ENCODE data around the gene AHNAK.
"Not testable (repeated sequence)": the region's sequence is repeated elsewhere in the genome, so short reads cannot be mapped to it uniquely, and the experiment has no call there.

Gene AHNAK

DNA sequence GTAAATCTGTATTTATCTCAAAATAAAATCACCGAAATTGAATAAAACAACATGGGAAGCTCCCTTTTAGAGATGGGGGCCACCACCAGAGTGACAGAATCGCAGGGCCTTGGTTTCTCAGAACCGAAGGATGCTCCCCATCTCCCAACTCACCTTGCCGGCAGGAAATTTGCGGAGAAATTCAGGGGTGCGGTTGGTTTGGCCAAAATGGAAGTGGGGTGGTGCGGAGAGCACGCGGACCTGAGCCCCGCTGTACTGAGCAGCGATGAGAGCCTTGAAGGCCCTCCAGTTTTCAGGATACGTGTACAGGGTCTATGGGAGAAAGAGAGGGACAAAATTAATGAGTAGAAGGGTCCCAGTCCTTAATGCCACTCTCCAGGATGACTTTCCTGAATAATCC lies 25.8 kb upstream of the AHNAK start:
- no peak overlapping the region for H3K27ac ChIP-seq (ENCODE audit: low read depth, low read length, severe bottlenecking)
- peaks cover 25% of the 10 kb centered on the region for H3K4me1 ChIP-seq (ENCODE audit: control insufficient read depth, insufficient read depth, low read length, poor library complexity, severe bottlenecking)
- peaks cover 76% of the 10 kb centered on the region for H3K36me3 ChIP-seq (ENCODE audit: control insufficient read depth, insufficient read depth, low read length)
- no peaks in the 10 kb centered on the region for H3K9me3 ChIP-seq (ENCODE audit: control insufficient read depth, low read length)
- 50 to 76% methylated on average over 2 to 5 of the region's 12 CpGs for WGBS, 2 experiments (ENCODE audit: insufficient coverage in 2 of 2)
- H3K4me3 ChIP-seq (ENCODE audit: extremely low read depth, insufficient read depth, low read length, poor library complexity, severe bottlenecking) = peak overlapping the region; percentile 100

DNA sequence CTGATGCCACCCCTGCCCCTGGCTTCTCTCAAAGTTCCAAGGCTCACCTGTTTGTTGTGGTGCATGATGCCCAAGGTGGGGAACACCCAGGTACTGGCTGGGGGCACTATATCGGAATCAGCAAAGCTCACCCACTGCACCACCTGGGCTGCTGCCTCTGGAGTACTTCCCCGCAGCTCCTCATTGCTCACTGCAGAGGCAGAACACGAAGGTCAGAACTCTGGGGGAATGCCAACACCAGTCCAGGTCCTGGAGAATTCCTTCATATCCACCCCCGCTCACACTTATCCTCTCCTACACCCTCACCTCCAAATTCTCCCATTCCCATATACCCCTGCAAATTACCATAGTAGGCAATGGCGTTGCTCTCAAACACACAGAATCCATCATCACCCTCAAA lies 24.9 kb upstream of the AHNAK start:
- not testable (repeated sequence) for H3K9me3 ChIP-seq (ENCODE audit: control insufficient read depth, low read length); H3K4me3 ChIP-seq (ENCODE audit: extremely low read depth, insufficient read depth, low read length, poor library complexity, severe bottlenecking); H3K27ac ChIP-seq (ENCODE audit: low read depth, low read length, severe bottlenecking)
- 95 to 97% methylated on average over 3 to 4 of the region's 5 CpGs for WGBS, 2 experiments (ENCODE audit: insufficient coverage in 2 of 2)
- H3K4me1 ChIP-seq (ENCODE audit: control insufficient read depth, insufficient read depth, low read length, poor library complexity, severe bottlenecking) = peaks cover 31% of the 10 kb centered on the region
- H3K36me3 ChIP-seq (ENCODE audit: control insufficient read depth, insufficient read depth, low read length) = peaks cover 79% of the 10 kb centered on the region

DNA sequence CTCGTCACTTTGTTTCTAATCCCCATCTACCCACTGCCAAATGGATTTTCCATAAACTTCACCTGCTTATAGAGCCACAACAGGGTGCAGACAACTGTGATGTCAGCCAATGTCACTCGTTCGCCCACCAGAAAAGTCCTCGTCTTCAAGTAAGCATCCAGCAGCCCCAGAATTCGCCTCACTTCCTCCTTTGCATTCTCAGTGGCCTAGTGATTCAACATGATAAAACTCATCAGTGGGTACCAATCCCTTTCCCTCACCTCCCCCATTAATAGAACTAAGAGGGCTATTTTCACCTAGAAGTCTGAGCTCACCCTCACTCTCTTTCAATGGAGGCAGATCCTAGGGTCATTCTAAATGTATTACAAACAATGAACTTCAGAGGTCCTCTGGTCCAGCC lies 24.3 kb upstream of the AHNAK start:
- not testable (repeated sequence) for H3K4me3 ChIP-seq (ENCODE audit: extremely low read depth, insufficient read depth, low read length, poor library complexity, severe bottlenecking); H3K9me3 ChIP-seq (ENCODE audit: control insufficient read depth, low read length); H3K27ac ChIP-seq (ENCODE audit: low read depth, low read length, severe bottlenecking)
- peaks cover 79% of the 10 kb centered on the region for H3K36me3 ChIP-seq (ENCODE audit: control insufficient read depth, insufficient read depth, low read length)
- WGBS, 2 experiments (ENCODE audit: insufficient coverage in 2 of 2) = 86 to 100% methylated on average over 1 to 2 of the region's 5 CpGs
- peaks cover 29% of the 10 kb centered on the region for H3K4me1 ChIP-seq (ENCODE audit: control insufficient read depth, insufficient read depth, low read length, poor library complexity, severe bottlenecking)

DNA sequence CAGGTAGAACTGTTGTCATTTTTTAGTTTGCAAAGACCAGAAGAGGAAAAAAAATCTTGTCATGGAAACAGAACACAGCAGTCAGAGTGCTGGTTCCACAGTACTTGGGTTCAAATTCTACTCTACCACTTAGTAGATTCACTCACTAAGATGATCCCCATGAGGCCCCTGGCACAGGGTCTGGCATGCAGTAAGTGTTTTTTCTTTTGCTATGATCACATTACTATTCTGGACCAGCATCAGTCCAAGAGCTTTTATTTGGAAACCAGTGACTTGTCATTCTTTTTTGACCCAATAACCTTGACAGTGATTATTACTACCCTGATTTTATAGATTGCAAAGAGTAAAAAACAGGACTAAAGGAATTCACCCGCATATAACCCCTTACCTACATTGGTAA lies 23.0 kb upstream of the AHNAK start:
- Histone ChIP-seq H3K27ac (ENCODE audit: low read depth, low read length, severe bottlenecking) (no peak overlapping the region), H3K4me3 (ENCODE audit: extremely low read depth, insufficient read depth, low read length, poor library complexity, severe bottlenecking) (no peak overlapping the region), H3K4me1 (ENCODE audit: control insufficient read depth, insufficient read depth, low read length, poor library complexity, severe bottlenecking) (peaks cover 22% of the 10 kb centered on the region), H3K36me3 (ENCODE audit: control insufficient read depth, insufficient read depth, low read length) (peaks cover 80% of the 10 kb centered on the region), H3K9me3 (ENCODE audit: control insufficient read depth, low read length) (no peaks in the 10 kb centered on the region)
- no CpG with 5 or more reads among the region's 1 CpG for WGBS, 2 experiments (ENCODE audit: insufficient coverage in 2 of 2)

DNA sequence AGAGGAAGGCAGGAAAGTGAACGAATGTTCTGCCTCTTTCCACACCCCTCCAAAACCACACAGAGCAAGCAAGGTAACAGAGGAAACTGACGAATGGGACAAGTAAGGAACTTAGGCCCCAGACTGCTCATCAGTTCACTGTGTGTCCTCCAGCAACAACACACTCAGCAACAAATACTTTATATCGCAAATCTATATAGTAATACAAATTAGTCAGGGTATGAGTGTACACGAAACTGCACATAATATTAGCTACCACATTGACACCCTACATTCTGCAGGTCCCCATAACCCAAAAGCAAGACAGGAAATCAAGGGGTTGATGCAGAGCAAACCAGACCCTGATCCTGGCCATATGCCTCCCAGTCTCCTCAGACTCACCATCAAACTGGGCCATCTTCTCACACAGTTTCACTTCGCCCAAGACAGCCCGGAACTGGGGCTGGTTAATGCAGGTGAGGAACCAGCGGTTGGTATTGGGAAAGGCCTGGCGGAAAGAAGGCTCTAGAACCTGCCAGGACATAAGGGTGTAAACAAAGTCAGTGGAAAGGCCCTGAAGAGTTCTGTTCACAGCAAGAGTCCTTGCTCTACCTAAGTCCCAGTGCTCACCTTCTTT lies 20.5 kb upstream of the AHNAK start:
- Histone ChIP-seq H3K9me3 (ENCODE audit: control insufficient read depth, low read length) (no peaks in the 10 kb centered on the region), H3K4me1 (ENCODE audit: control insufficient read depth, insufficient read depth, low read length, poor library complexity, severe bottlenecking) (peaks cover 23% of the 10 kb centered on the region), H3K36me3 (ENCODE audit: control insufficient read depth, insufficient read depth, low read length) (peaks cover 95% of the 10 kb centered on the region), H3K4me3 (ENCODE audit: extremely low read depth, insufficient read depth, low read length, poor library complexity, severe bottlenecking) (no peak overlapping the region), H3K27ac (ENCODE audit: low read depth, low read length, severe bottlenecking) (no peak overlapping the region)
- WGBS, 2 experiments (ENCODE audit: insufficient coverage in 2 of 2) = 86 to 95% methylated on average over 1 to 4 of the region's 8 CpGs

DNA sequence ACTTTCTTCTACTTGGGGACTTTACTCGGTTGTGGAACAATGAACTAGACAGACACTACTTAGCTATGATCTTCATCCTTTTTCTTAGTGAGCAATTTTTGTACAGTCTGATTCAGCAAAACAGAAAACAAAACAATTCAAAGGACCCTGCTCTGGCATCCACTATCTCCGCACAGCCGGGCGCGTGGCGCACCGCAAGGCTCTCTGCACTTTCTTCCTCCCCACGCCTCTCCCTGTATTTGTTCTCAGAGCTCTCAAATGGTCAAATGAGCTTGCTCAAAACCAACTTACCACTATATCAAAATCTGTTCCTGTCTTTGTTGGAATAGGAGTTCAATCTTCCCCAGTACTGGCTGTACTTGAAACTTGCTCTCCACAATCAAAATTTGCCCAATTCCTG lies 19.6 kb upstream of the AHNAK start:
- WGBS, 2 experiments (ENCODE audit: insufficient coverage in 2 of 2) = 97 to 100% methylated on average over 8 of the region's 8 CpGs
- H3K27ac ChIP-seq (ENCODE audit: low read depth, low read length, severe bottlenecking) = no peak overlapping the region
- H3K36me3 ChIP-seq (ENCODE audit: control insufficient read depth, insufficient read depth, low read length) = peaks cover 95% of the 10 kb centered on the region
- H3K4me1 ChIP-seq (ENCODE audit: control insufficient read depth, insufficient read depth, low read length, poor library complexity, severe bottlenecking) = peaks cover 18% of the 10 kb centered on the region
- H3K9me3 ChIP-seq (ENCODE audit: control insufficient read depth, low read length) = no peaks in the 10 kb centered on the region
- H3K4me3 ChIP-seq (ENCODE audit: extremely low read depth, insufficient read depth, low read length, poor library complexity, severe bottlenecking) = no peak overlapping the region

DNA sequence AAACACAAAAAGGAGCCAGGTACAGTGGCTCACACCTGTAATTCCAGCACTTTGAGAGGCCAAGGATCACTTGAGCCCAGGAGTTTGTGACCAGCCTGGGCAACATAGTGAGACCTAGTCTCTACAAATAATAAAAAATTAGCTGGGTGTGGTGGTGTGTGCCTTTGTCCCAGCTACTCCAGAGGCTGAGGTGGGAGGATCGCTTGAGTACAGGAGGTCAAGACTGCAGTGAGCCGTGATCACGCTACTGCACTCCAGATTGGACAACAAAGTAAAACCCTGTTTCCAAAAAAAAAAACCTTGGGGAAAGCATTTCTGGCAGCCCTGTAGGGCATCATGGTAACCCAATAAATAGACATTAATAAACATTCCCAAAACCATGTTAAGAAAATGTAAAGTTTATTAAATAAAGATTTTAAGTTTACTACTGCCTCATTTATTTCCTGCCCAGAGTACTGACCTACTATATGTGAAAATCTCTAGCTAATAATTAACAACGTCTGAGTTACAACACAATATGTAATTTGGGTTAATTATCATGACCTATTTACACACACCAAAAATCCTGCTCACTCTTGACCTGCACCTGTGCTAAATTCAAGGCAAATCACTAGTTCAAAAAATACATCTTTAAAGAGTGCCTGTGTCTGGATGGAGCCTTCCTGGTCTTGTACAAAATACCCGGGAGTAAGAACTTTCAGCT lies 18.6 kb upstream of the AHNAK start:
- H3K27ac ChIP-seq (ENCODE audit: low read depth, low read length, severe bottlenecking) = no peak overlapping the region

DNA sequence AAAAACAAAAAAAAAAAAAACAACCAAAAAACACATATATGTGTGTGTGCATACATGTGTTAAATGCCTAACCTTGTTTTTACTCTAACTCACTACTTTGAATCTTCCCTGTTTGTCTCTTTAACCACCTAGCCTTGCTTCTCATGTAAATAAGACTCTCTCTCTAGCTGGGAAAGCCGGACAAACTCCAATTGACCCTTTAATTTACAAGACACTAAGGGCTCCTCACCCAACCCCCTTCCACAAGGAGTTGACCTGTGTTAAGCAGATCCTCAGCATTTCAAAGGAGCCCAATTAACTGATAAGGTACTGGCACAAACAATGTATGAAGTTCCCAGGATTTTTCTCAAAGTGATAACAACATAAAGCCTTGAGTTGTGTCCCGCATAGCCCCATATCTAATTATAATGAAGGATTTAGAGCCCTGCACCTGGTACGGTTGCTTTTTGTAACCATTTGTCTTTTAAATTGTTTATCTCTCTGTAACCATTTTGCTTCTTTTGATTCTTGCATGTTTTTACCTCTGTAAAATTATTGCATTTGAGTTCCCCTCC lies 15.1 kb upstream of the AHNAK start:
- H3K4me1 ChIP-seq (ENCODE audit: control insufficient read depth, insufficient read depth, low read length, poor library complexity, severe bottlenecking) = peaks cover 43% of the 10 kb centered on the region
- peak overlapping the region; percentile 64 for H3K27ac ChIP-seq (ENCODE audit: low read depth, low read length, severe bottlenecking)
- H3K9me3 ChIP-seq (ENCODE audit: control insufficient read depth, low read length); H3K4me3 ChIP-seq (ENCODE audit: extremely low read depth, insufficient read depth, low read length, poor library complexity, severe bottlenecking): not testable (repeated sequence)
- 14 to 60% methylated on average over 1 to 2 of the region's 3 CpGs for WGBS, 2 experiments (ENCODE audit: insufficient coverage in 2 of 2)
- peaks cover 88% of the 10 kb centered on the region for H3K36me3 ChIP-seq (ENCODE audit: control insufficient read depth, insufficient read depth, low read length)

More for the DNA sequence above, 18.6 kb upstream of the AHNAK start:
- Histone ChIP-seq H3K4me1 (ENCODE audit: control insufficient read depth, insufficient read depth, low read length, poor library complexity, severe bottlenecking) (peaks cover 16% of the 10 kb centered on the region), H3K9me3 (ENCODE audit: control insufficient read depth, low read length) (no peaks in the 10 kb centered on the region), H3K4me3 (ENCODE audit: extremely low read depth, insufficient read depth, low read length, poor library complexity, severe bottlenecking) (no peak overlapping the region), H3K36me3 (ENCODE audit: control insufficient read depth, insufficient read depth, low read length) (peaks cover 88% of the 10 kb centered on the region)
- 97 to 100% methylated on average over 2 to 5 of the region's 5 CpGs for WGBS, 2 experiments (ENCODE audit: insufficient coverage in 2 of 2)

DNA sequence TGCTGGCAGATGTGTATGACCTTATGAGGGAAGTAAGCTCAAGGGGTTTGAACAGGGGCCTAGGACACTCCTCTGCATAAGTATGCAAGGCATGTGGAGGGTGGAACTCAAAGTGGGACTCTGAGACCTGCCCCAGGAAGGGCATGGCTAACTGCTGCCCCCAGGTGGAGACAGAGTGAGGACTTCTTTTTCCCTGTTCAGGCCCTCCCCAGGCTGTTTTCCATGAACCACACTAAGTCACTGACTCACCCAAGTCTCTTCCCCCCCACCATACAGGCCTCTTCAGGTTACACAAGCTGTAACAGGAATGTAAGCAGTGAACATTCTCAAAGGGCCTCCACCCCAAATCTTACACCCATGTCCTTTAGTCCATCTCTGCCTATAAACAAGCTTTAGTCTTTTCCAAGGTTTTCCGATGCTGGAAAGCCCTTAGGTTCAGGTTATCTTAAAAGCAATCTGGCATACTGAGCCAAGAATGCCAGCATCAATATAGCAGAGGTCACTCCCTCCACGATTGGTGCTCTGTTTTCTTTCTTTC lies 14.0 kb upstream of the AHNAK start:
- Histone ChIP-seq H3K9me3 (ENCODE audit: control insufficient read depth, low read length) (no peaks in the 10 kb centered on the region), H3K4me3 (ENCODE audit: extremely low read depth, insufficient read depth, low read length, poor library complexity, severe bottlenecking) (no peak overlapping the region), H3K27ac (ENCODE audit: low read depth, low read length, severe bottlenecking) (peak overlapping the region; percentile 64), H3K36me3 (ENCODE audit: control insufficient read depth, insufficient read depth, low read length) (peaks cover 78% of the 10 kb centered on the region), H3K4me1 (ENCODE audit: control insufficient read depth, insufficient read depth, low read length, poor library complexity, severe bottlenecking) (peaks cover 53% of the 10 kb centered on the region)
- 58 to 62% methylated on average over 2 of the region's 2 CpGs for WGBS, 2 experiments (ENCODE audit: insufficient coverage in 2 of 2)

DNA sequence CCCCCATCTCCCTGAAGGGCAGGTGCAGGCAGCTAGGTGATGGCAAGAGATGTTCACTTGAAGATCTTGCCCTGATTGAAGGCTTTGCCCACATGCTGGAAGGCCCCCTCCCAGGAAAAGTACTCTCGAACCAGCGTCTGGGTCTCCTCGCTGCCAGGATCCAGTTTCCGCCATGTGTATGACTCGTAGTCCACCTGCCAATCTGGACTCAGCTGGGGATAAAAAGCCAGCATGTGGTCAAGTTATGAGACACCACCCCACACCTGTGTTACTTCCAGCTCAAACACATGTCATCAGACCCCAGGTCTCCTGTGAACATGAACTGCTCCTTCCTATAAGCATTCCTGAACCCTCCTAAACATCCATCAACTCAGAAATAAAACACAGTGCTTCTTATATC lies 13.0 kb upstream of the AHNAK start:
- H3K4me3 ChIP-seq (ENCODE audit: extremely low read depth, insufficient read depth, low read length, poor library complexity, severe bottlenecking); H3K9me3 ChIP-seq (ENCODE audit: control insufficient read depth, low read length): not testable (repeated sequence)
- Histone ChIP-seq H3K36me3 (ENCODE audit: control insufficient read depth, insufficient read depth, low read length) (peaks cover 79% of the 10 kb centered on the region), H3K4me1 (ENCODE audit: control insufficient read depth, insufficient read depth, low read length, poor library complexity, severe bottlenecking) (peaks cover 63% of the 10 kb centered on the region), H3K27ac (ENCODE audit: low read depth, low read length, severe bottlenecking) (peak overlapping the region; percentile 39)
- WGBS, 2 experiments (ENCODE audit: insufficient coverage in 2 of 2) = 88 to 95% methylated on average over 5 of the region's 5 CpGs

DNA sequence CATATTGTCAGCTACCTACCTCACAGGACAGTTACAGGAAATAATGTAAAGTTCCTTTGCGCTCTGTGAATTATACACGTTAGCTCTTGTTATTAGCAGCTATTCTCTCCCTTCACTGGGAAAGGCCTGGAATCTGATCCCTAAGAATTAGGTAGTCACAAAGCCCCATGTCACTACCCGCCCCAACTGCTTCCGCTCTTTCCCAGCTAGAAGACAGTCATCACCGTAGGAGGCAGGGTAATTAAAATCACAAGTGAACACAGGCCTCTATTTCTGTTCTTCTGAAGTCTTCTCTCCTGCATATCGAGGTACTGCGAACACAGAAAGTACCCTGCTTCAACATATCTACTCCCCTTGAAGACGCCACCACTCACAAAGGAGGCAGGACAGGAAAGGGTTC lies 12.6 kb upstream of the AHNAK start:
- H3K36me3 ChIP-seq (ENCODE audit: control insufficient read depth, insufficient read depth, low read length) = peaks cover 76% of the 10 kb centered on the region
- H3K27ac ChIP-seq (ENCODE audit: low read depth, low read length, severe bottlenecking) = peak overlapping the region; percentile 39
- H3K9me3 ChIP-seq (ENCODE audit: control insufficient read depth, low read length) = no peaks in the 10 kb centered on the region
- H3K4me1 ChIP-seq (ENCODE audit: control insufficient read depth, insufficient read depth, low read length, poor library complexity, severe bottlenecking) = peaks cover 67% of the 10 kb centered on the region
- H3K4me3 ChIP-seq (ENCODE audit: extremely low read depth, insufficient read depth, low read length, poor library complexity, severe bottlenecking) = no peak overlapping the region
- WGBS, 2 experiments (ENCODE audit: insufficient coverage in 2 of 2) = 80 to 85% methylated on average over 6 of the region's 8 CpGs
